ENCODE data around the gene HSPB6. TPM values are rescaled to one million over a fixed set of nuclear protein-coding genes. Genes with fewer than 3 reads are reported as not detected.

The HSPB6 gene
- total RNA-seq, 3 donors from 2014 or later, result 3.9 to 122 (median 22.9) TPM

GRCh38 chr19:35741203-35741515 is 15.7 kb downstream of the HSPB6 start:
- no peak for TF ChIP-seq CTCF (IDR thresholded peaks at IDR 0.05)
- H3K4me1 ChIP-seq (ENCODE audit: low read depth), result peaks cover 19% of the 10 kb centered on the region
- DNase-seq (no peak), ATAC-seq (no peak)
- no peaks in the 10 kb centered on the region for H3K9me3 ChIP-seq
- H3K4me3 ChIP-seq, result no peak overlapping the region
- intact Hi-C loops (cut with DNase I, micrococcal nuclease), result no loop called here
- H3K36me3 ChIP-seq (ENCODE audit: low read depth), result peaks cover 4% of the 10 kb centered on the region

- peaks cover 15% of the 10 kb centered on the region for H3K4me1 ChIP-seq (ENCODE audit: low read depth)
- H3K4me3 ChIP-seq, result peak overlapping the region; percentile 25
- peaks cover 4% of the 10 kb centered on the region for H3K36me3 ChIP-seq (ENCODE audit: low read depth)
- peak; percentile 98 to 99 (median 98) for DNase-seq
- peak; percentile 26 for TF ChIP-seq CTCF (IDR thresholded peaks at IDR 0.05)
- intact Hi-C loops (cut with DNase I, micrococcal nuclease), result no loop called here
- no peaks in the 10 kb centered on the region for H3K9me3 ChIP-seq
- ATAC-seq, result peak; percentile 81
Observed at GRCh38 chr19:35740423-35741202, 16.2 kb downstream of the HSPB6 start.

GRCh38 chr19:35740108-35740422 is 16.8 kb downstream of the HSPB6 start:
- H3K4me1 ChIP-seq (ENCODE audit: low read depth), result peaks cover 15% of the 10 kb centered on the region
- DNase-seq (no peak), ATAC-seq (no peak)
- peaks cover 4% of the 10 kb centered on the region for H3K36me3 ChIP-seq (ENCODE audit: low read depth)
- intact Hi-C loops (cut with DNase I, micrococcal nuclease), result no loop called here
- no peak for TF ChIP-seq CTCF (IDR thresholded peaks at IDR 0.05)
- H3K9me3 ChIP-seq, result no peaks in the 10 kb centered on the region
- peak overlapping the region; percentile 12 for H3K4me3 ChIP-seq

GRCh38 chr19:35739275-35740107 is 17.3 kb downstream of the HSPB6 start:
- TF ChIP-seq CTCF (IDR thresholded peaks at IDR 0.05), result no peak
- no peak overlapping the region for H3K4me3 ChIP-seq
- peaks cover 4% of the 10 kb centered on the region for H3K36me3 ChIP-seq (ENCODE audit: low read depth)
- H3K9me3 ChIP-seq, result no peaks in the 10 kb centered on the region
- peaks cover 15% of the 10 kb centered on the region for H3K4me1 ChIP-seq (ENCODE audit: low read depth)
- DNase-seq (no peak), ATAC-seq (no peak)
- intact Hi-C loops (cut with DNase I, micrococcal nuclease), result no loop called here

GRCh38 chr19:35738887-35739229 is 18.0 kb downstream of the HSPB6 start:
- Histone ChIP-seq H3K36me3 (ENCODE audit: low read depth) (peaks cover 4% of the 10 kb centered on the region), H3K4me1 (ENCODE audit: low read depth) (peaks cover 8% of the 10 kb centered on the region), H3K4me3 (no peak overlapping the region), H3K9me3 (no peaks in the 10 kb centered on the region)
- intact Hi-C loops (cut with DNase I, micrococcal nuclease), result no loop called here
- no peak for TF ChIP-seq CTCF (IDR thresholded peaks at IDR 0.05)
- ATAC-seq (no peak), DNase-seq (no peak)
